GM18517 (cell line): ENCODE data around the gene ADAD1.

Experiments
- ATAC-seq: cut with Tn5 transposase; IDR thresholded peaks from one replicate; pipeline ENCODE4 v1.9.1; 2021; ENCODE audit warnings: mild to moderate bottlenecking, moderate library complexity; ENCODE audit not compliant: unreplicated experiment

The ADAD1 gene

DNA sequence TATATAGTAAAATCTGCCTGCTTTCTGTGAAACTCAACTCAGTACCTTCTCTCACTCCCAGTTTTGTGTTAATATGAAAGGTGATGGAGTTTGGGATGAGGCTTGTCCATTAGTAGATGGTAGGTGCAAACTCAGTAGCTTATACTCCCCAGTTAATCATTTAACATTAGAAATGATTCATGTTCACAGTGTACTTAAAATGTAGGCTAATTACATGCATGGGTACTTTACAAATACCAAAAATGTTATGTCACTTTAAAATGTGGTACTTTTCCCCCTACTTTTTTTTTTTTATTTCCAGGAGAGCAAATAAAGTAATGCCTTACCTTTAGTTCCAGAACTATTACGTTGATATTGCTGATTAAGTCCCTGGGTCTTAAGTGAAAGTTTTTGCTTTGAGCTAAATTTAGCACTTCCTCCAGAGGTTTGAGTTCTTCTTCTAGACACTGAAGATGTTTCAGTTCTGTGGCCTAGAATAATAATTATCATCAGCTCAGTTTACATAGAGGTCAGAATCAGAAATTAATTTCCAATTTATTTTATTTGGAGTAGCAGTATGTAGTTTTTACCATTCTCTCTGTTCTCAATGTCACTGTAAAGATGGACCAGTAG, 74.7 kb downstream of the ADAD1 start:
- ATAC-seq: no peak

DNA sequence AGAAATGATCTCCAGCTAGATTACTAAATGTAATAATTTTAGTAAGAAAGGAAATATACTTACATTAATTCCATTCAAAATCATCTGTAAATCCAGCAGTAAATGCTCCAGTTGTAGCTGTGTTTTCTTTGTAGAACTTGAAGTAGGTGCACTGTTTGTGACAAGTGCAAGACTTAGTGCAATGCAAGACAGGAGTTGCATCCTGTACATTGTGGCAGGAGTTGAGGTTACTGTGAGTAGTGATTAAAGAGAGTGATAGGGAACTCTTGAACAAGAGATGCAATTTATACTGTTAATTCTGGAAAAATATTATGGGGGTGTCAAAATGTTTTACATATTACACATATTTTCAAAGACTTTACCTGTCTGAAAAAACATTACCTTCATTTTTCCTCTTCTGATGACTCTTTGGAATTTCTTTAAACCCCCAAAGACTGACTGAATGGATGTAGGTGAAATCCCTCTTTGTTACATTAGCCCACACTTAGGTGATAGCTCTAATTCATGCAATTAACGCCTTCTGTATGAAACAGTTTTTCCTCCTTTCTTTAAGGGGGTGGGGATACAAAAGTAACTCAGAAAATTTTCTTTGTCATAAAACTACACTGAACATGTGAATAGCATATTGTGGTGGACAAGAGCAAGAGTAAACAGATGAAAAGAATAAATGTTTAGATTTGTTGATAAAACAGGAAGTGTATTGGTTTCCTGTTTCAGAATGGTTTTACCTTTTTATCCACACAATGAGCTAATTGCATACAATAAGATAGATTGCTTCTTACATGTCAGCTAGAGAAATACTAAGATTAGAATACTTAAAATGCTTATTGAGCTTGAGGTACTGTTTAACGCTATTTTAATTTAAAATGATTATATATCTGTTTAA, 77.7 kb downstream of the ADAD1 start, which contains the start of gene IL2:
IL2 (minus strand) TSS at position 495 of the 886 bp plus-strand sequence; CDS start at position 210, 285 bp downstream.
- ATAC-seq: no peak

DNA sequence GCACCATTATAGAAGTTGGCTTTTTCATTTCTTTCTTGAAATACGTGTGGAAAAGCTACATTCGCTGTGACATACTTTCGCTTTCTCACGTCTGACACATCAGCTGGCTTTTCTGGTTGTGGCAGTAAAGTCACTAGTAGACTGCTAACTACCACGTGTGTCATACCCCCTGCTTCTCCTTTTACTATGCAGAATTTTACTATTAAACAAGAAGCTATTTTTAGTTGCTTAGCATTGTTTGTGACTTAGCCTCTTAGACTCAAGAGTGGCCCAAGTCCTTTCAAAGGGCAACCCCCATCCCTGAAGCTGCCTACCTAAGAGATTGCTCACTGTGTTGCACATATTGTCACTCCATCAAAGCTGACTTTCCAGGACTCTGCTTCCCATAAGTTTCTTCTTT, 79.8 kb downstream of the ADAD1 start:
- peak; percentile 83 for ATAC-seq

DNA sequence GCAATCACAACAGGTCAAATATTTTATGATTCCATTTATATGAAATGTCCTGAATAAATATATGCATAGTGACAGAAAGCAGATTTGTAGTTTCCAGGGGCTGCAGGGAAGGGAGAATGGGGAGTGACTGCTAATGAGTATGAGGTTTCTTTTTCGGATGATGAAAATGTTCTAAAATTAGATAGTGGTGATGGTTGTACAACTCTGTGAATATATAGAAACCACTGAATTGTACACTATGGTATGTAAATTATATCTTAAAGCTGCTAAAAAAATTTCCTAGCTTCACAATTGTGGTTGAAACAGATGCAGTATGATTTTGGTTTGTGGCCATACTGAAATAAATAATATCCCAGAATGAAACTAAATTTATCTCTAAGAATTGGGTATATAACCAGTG, 90.6 kb downstream of the ADAD1 start:
- no peak for ATAC-seq

DNA sequence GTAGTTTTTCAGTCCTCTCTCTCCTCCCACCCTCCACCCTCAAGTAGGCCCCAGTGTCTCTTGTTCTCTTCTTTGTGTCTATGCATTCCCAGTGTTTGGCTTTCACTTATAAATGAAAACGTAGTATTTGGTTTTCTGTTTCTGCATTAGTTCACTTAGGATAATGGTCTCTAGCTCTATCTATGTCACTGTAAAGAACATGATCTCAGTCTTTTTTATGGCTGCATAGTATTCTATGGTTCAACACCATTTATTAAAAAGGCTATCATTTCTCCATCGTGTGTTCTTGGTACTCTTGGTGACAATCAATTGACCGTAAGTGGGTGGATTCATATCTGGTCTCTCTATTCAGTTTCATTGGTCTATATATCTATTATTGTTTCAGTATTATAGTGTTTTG, 96.4 kb downstream of the ADAD1 start:
- ATAC-seq: no peak

DNA sequence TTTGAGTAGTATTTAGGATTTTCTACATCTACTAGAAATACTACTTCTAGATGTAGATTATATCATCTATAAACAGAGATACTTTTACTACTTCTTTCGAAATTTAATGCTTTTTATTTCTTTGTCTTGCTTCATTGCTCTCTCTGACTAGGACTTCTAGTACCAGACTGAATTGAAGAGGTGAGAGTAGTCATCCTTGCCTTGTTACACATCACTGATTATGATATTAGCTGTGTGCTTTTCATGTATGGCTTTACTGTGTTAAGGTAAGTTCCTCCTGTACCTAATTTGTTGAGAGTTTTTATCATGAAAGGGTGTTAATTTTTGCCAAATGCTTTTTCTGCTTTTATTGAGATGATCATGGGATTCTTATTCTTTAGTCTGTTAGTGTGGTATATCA, 97.3 kb downstream of the ADAD1 start:
- no peak for ATAC-seq

DNA sequence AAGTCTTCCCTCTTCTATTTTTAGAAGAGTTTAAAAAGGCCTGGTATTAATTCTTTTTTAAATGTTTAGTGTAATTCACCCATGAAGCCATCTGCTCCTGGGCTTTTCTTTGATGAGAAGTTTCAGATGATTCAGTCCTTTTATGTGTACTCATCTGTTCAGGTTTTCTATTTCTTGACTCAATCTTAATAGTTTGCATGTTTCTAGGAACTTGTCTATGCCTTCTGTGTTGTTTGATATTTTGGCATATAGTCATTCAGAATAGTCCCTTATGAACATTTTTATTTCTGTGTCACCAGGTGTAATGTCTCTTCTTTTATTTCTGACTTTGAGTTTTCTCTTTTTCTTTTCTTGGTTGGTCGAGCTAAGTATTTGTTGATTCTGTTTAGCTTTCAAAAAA, 97.9 kb downstream of the ADAD1 start:
- ATAC-seq: no peak
